HepG2 (cell line): Measurements from ENCODE around the gene RAB30. TPM values are rescaled to one million over a fixed set of nuclear protein-coding genes. Genes with fewer than 3 reads are reported as not detected.

ENCODE experiments used
- GATAD1 ChIP-seq: IDR thresholded peaks from 2 replicates; pipeline ENCODE4 v1.6.1; 2016; ENCODE audit warnings: missing genetic modification reagents, missing compliant biosample characterization
- GRHL1 ChIP-seq: sonication (generic); formaldehyde crosslinking; conservative IDR thresholded peaks from 2 replicates; pipeline ENCODE4 v1.8.0; 2022; ENCODE audit warnings: missing genetic modification reagents
- HNRNPUL1 ChIP-seq: fragments of 200-400 bp; formaldehyde crosslinking; IDR thresholded peaks from 2 replicates; pipeline ENCODE4 v1.6.1; 2017; ENCODE audit warnings: low read depth, mild to moderate bottlenecking, low read length, moderate library complexity
- KDM2A ChIP-seq: sonication (generic); formaldehyde crosslinking; IDR thresholded peaks from 2 replicates; pipeline ENCODE4 v1.4.0; 2020; ENCODE audit warnings: low read depth, missing genetic modification reagents, borderline replicate concordance
- KDM5A ChIP-seq: fragments of 200-600 bp; sonication (generic); IDR thresholded peaks from 2 replicates; pipeline ENCODE4 v1.7.0; 2018; ENCODE audit warnings: antibody characterized with exemption, mild to moderate bottlenecking, low read length, borderline replicate concordance
- MTF1 ChIP-seq: sonication (generic); formaldehyde crosslinking; IDR thresholded peaks from 2 replicates; pipeline ENCODE4 v1.5.0; 2020; ENCODE audit warnings: missing genetic modification reagents
- POLR2AphosphoS2 ChIP-seq: IDR thresholded peaks from 2 replicates; pipeline ENCODE4 v1.6.1; 2011; ENCODE audit warnings: low read depth, low read length, improper control_type of control experiment
- RFXAP ChIP-seq: sonication (generic); formaldehyde crosslinking; IDR thresholded peaks from 2 replicates; pipeline ENCODE4 v1.4.0; 2020; ENCODE audit warnings: missing genetic modification reagents, borderline replicate concordance
- TAF1 ChIP-seq: sonication (generic); formaldehyde crosslinking; IDR thresholded peaks from 2 replicates; pipeline ENCODE4 v1.4.0; 2020; ENCODE audit warnings: missing genetic modification reagents
- TARDBP ChIP-seq: sonication (generic); formaldehyde crosslinking; IDR thresholded peaks from 2 replicates; pipeline ENCODE4 v1.8.0; 2022; ENCODE audit warnings: mild to moderate bottlenecking, missing genetic modification reagents
- TCF12 ChIP-seq, 2 experiments: fragments of 450-650 bp in 1 of 2; sonication (generic) in 1 of 2; formaldehyde crosslinking in 1 of 2; IDR thresholded peaks; 2 replicates each; pipeline versions ENCODE4 v1.6.1 to v1.8.0; 2017 to 2022; ENCODE audit warnings: antibody characterized with exemption in 1 of 2, mild to moderate bottlenecking in 1 of 2, missing genetic modification reagents in 1 of 2, moderate library complexity in 1 of 2
- THAP9 ChIP-seq: sonication (generic); formaldehyde crosslinking; IDR thresholded peaks from 2 replicates; pipeline ENCODE4; 2020; ENCODE audit warnings: missing genetic modification reagents, mild to moderate bottlenecking, borderline replicate concordance
- USF2 ChIP-seq, 2 experiments: sonication (generic) in 1 of 2; formaldehyde crosslinking in 1 of 2; IDR thresholded peaks; 2 replicates each; pipeline versions ENCODE4 v1.5.1 to v1.6.1; 2011 to 2020; ENCODE audit warnings: borderline replicate concordance in 1 of 2, low read depth in 1 of 2, low read length in 1 of 2, mild to moderate bottlenecking in 1 of 2, missing genetic modification reagents in 1 of 2, moderate library complexity in 1 of 2
- ZKSCAN1 ChIP-seq: fragments of 150-350 bp; IDR thresholded peaks from 2 replicates; pipeline ENCODE4 v1.6.1; 2014; ENCODE audit warnings: low read length
- ZNF224 ChIP-seq: sonication (generic); formaldehyde crosslinking; IDR thresholded peaks from 2 replicates; pipeline ENCODE4 v1.5.0; 2020; ENCODE audit warnings: mild to moderate bottlenecking, missing genetic modification reagents
- ZNF263 ChIP-seq: sonication (generic); formaldehyde crosslinking; IDR thresholded peaks from 2 replicates; pipeline ENCODE4 v1.4.0; 2020; ENCODE audit warnings: missing genetic modification reagents
- ZNF3 ChIP-seq: IDR thresholded peaks from 2 replicates; pipeline ENCODE4 v1.7.0; 2017; ENCODE audit warnings: inconsistent platforms
- ZNF337 ChIP-seq: sonication (generic); formaldehyde crosslinking; IDR thresholded peaks from 2 replicates; pipeline ENCODE4 v1.5.1; 2020; ENCODE audit warnings: missing genetic modification reagents, low read depth, mild to moderate bottlenecking, borderline replicate concordance
- ZNF431 ChIP-seq: sonication (generic); formaldehyde crosslinking; IDR thresholded peaks from 2 replicates; pipeline ENCODE4 v1.9.0; 2022; ENCODE audit warnings: missing genetic modification reagents, low read depth, mild to moderate bottlenecking, borderline replicate concordance
- ZNF552 ChIP-seq: sonication (generic); formaldehyde crosslinking; IDR thresholded peaks from 2 replicates; pipeline ENCODE4 v1.9.0; 2022; ENCODE audit warnings: missing genetic modification reagents, mild to moderate bottlenecking, borderline replicate concordance
- ZNF605 ChIP-seq: sonication (generic); formaldehyde crosslinking; IDR thresholded peaks from 2 replicates; pipeline ENCODE4 v1.8.0; 2022; ENCODE audit warnings: mild to moderate bottlenecking, missing genetic modification reagents
- ZNF746 ChIP-seq: sonication (generic); formaldehyde crosslinking; IDR thresholded peaks from 2 replicates; pipeline ENCODE4 v1.8.0; 2022; ENCODE audit warnings: mild to moderate bottlenecking, missing genetic modification reagents
- ZNF768 ChIP-seq: sonication (generic); formaldehyde crosslinking; IDR thresholded peaks from 2 replicates; pipeline ENCODE4 v1.4.0; 2020; ENCODE audit warnings: missing genetic modification reagents
- polyA plus RNA-seq, 8 experiments: library from polyadenylated mRNA; depleted of rRNA in 3 of 8; stranded (reverse) in 7 of 8; unstranded in 1 of 8; fragments of >200 nt; fragmentation: Illumina TruSeq in 4 of 8; extraction: Trizol in 4 of 8; gene quantifications; 2 replicates each; pipeline versions ENCODE4 v1.2.1 to v1.2.3, GENCODE V29; 2011 to 2016; ENCODE audit warnings: low read depth in 4 of 8, missing spikeins in 1 of 8, mixed read lengths in 1 of 8; ENCODE audit not compliant: insufficient read depth in 1 of 8
- total RNA-seq, 5 experiments: library from RNA; depleted of rRNA; stranded (reverse); fragments of >200 nt; fragmentation: Illumina TruSeq; extraction: Trizol; gene quantifications; 2 replicates each; pipeline ENCODE4 v1.2.3, GENCODE V29; 2016; ENCODE audit warnings: low read depth in 1 of 5

The RAB30 gene
- total and polyA plus RNA-seq, 2 of the 13 experiments (the other 11 are each of a cell fraction or from before 2014, with no cell fraction given): 3.7 to 5.0 TPM

- TF ChIP-seq THAP9 (CRISPR knock-in tag) (peak; percentile 91; the same call in 1 of the 2 replicates), ZNF552 (CRISPR knock-in tag) (no peak), ZNF224 (no peak), KDM5A (peak; percentile 33; the same call in 1 of the 2 replicates), ZNF768 (CRISPR knock-in tag) (peak; percentile 7; the same call in 1 of the 2 replicates), ZNF3 (CRISPR knock-in tag) (no peak), KDM2A (CRISPR knock-in tag) (peak; percentile 62; the same call in 1 of the 2 replicates), POLR2AphosphoS2 (peak; percentile 96), ZNF337 (CRISPR knock-in tag) (peak; percentile 82; the same call in 1 of the 2 replicates), GRHL1 (no peak), ZNF263 (CRISPR knock-in tag) (0 out of 2 replicates have a peak, but pooled peaks have one; percentile 27), TAF1 (CRISPR knock-in tag) (peak; percentile 88), ZNF605 (CRISPR knock-in tag) (no peak), ZNF746 (CRISPR knock-in tag) (no peak), ZKSCAN1 (0 out of 2 replicates have a peak, but pooled peaks have one; percentile 40), GATAD1 (peak; percentile 79), HNRNPUL1 (no peak), RFXAP (0 out of 2 replicates have a peak, but pooled peaks have one; percentile 31), ZNF431 (CRISPR knock-in tag) (peak; percentile 94), TCF12 (IDR thresholded peaks at IDR 0.05) (no peak), TCF12 (CRISPR knock-in tag; IDR thresholded peaks at IDR 0.05) (peak; percentile 72), TARDBP (CRISPR knock-in tag) (peak; percentile 58; the same call in 1 of the 2 replicates), MTF1 (CRISPR knock-in tag) (no peak), USF2 (IDR thresholded peaks at IDR 0.05; ENCODE audit: low read depth, low read length) (no peak), USF2 (CRISPR knock-in tag; IDR thresholded peaks at IDR 0.05; ENCODE audit: borderline replicate concordance) (no peak)
Observed at GRCh38 chr11:83071567-83072349, at the start of gene RAB30 (continued).
